GM13977 (cell line): ENCODE results near the gene ARGLU1.

Experiments
- DNase-seq: peaks from one replicate; pipeline ENCODE4 v3.0.0; 2012; ENCODE audit warnings: low spot score
- in situ Hi-C: fragments of 300-500 bp; cut with MboI; formaldehyde crosslinking; loops from one replicate; pipeline ENCODE4 v1.12.0; 2022; ENCODE audit warnings: low sequenced_read_pairs, low pct_unique_long_range_greater_than_20kb, mixed read lengths, inconsistent platforms; ENCODE audit not compliant: unreplicated experiment
- TF ChIP-seq, protein P1 (sequence below): IDR thresholded peaks from 2 replicates; pipeline ENCODE4 v1.5.1; 2012; ENCODE audit warnings: mild to moderate bottlenecking, control low read depth; ENCODE audit not compliant: insufficient read depth; ENCODE audit errors: extremely low read depth, missing control alignments

Gene ARGLU1

DNA sequence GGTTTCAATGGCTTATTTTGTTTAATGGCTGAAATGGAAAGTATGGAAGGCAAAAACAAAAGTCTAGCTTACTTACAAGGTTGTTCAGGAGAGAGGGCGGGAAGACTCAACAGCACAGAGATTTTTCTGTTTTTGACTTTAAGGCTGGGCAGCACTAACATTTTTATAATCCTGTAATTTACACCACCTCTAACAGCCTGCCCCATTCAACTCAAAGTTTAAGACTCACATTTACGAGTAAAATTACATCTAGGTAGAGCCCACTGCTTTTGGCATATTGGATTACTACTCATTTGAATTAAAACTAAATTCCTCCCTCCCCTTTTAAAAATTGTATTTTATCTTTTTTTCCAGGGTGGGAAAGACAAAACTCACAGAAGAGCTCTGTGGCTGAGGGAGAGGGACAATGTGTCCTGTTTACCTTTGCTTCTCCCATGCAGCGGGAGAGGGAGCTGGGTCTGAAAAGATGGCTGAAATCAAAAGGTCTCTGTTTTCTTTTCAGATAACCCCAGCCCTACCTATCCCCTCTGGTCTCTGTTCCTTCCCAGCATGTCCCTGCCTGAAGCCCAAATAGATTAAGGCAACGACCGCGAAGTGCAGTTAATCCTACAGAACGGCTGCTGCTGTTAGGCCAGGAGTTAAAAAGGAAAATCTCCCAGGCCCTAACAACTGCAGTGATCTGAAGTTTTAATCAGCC, 39.1 kb downstream of the ARGLU1 start:
- no peak for DNase-seq
- in situ Hi-C loops: no loop called here
- TF ChIP-seq, protein P1, sequence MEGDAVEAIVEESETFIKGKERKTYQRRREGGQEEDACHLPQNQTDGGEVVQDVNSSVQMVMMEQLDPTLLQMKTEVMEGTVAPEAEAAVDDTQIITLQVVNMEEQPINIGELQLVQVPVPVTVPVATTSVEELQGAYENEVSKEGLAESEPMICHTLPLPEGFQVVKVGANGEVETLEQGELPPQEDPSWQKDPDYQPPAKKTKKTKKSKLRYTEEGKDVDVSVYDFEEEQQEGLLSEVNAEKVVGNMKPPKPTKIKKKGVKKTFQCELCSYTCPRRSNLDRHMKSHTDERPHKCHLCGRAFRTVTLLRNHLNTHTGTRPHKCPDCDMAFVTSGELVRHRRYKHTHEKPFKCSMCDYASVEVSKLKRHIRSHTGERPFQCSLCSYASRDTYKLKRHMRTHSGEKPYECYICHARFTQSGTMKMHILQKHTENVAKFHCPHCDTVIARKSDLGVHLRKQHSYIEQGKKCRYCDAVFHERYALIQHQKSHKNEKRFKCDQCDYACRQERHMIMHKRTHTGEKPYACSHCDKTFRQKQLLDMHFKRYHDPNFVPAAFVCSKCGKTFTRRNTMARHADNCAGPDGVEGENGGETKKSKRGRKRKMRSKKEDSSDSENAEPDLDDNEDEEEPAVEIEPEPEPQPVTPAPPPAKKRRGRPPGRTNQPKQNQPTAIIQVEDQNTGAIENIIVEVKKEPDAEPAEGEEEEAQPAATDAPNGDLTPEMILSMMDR: no peak

DNA sequence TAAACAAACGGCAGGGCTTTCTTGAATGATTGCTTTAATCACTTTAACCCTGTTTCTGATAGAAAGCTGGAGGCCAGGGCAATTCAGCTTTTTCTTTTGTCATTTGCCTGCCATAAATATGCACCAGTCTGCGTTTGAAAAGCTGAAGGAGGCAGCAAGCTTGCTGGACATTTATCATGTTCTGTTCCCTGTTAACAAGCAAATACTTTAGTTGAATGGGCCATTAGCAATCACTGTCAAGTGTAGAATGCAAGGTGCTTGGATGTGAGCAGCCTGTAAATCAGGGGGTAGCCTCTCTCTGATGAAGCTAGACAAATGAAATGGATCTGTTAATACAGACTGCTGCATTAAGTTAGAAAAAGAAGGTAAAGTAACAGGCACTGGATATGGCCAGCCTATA, 40.1 kb downstream of the ARGLU1 start:
- DNase-seq: no peak
- in situ Hi-C loops: no loop called here
- TF ChIP-seq, protein P1: no peak

DNA sequence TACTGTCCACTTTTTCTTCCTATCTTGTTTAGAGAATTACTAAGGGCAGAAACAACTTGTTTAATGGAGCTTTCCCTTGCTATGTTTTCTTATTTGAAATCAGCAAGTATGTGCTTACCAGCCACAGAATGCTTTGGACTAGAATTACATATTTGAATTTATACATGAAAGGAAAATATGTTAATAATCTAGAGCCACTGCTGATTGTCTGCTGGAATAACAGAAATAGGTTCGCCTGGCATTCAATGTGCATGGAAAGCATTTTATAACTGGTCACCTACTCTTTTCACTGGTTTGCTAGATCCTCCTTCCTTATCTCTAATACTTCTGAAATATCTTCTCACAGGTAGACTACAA, 40.5 kb downstream of the ARGLU1 start:
- TF ChIP-seq, protein P1: no peak
- no peak for DNase-seq
- in situ Hi-C loops: no loop called here

DNA sequence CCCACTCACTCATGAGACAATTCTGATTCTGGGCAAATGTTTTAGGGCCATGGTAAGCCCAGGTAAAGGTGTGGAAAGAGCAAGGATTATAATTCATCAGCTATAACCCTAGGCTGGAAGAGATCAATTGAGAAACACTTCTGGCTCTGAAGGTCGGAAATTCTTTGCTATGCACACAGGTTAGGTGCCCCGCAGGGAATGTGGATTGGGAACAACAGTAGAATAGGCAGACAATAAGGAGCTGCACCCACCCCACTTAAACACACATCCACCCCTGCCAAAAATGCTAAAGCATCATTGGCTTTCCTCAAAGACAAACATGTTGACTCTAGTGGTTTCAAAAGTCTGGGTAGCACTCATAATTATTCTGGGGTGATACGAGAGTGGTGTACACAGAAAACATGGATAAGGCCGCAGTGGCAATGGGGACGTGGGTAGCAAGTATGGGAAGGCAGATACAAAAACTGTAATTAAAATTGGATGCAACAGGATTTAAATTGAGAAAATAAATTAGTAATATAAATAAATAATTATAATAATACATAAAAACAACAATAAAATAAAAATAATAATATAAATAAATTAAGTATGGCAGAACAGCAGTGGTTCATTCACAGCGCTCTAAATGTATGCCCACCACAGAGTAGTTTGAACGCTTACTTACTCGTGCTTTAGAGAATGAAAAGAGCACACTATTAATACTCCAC, 41.0 kb downstream of the ARGLU1 start:
- DNase-seq: no peak
- TF ChIP-seq, protein P1: no peak
- in situ Hi-C loops: no loop called here

DNA sequence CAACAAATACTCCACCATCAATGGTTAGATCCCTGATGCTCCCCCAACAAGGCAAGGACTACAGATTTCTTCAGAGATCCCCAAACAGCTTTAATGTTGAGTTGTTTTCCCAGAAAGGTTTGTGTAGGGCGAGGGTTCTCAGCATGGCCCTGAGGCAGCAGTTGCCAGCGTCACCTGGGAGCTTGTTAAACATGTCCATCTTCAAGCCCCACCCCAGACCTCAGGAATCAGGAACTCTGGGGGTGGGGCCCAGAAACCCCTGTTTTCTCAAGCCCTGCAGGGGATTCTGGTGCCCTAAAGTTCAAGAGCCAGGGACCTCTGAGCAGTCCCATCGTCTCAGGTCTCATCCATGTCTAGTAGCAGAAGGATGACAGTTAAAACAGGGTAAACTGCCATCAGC, 42.1 kb downstream of the ARGLU1 start:
- in situ Hi-C loops: no loop called here
- TF ChIP-seq, protein P1: no peak
- no peak for DNase-seq

DNA sequence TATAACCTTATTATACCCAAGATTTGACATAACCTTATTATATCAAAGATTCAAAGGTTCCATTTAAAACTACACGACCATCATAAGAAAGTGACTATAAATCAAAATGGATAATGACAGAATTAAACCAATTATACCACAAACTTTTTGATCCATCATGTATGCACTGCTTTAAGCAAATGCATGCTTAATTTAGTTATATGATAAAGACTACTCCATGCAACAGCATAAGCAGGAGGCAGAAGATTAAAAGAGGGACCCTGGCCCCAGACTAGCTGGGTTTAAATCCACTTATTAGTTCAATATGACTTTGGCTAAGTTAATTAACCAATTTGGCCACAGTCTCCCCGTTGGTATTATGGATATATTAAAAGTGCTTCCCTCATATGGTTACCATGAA, 43.8 kb downstream of the ARGLU1 start:
- in situ Hi-C loops: no loop called here
- TF ChIP-seq, protein P1: no peak
- DNase-seq: no peak
